MM.1S (cell line): ENCODE data around the gene KCTD2.
A peak's percentile ranks its signal among the peaks of the same experiment; 100 is the strongest.

Source experiments
- DNase-seq: peaks from one replicate; pipeline ENCODE4 v3.0.0-alpha.2; 2015
- H2AFZ ChIP-seq: fragments of 300-600 bp; sonication (generic); 2 replicates; pipeline ENCODE4 v1.6.0; 2016; ENCODE audit warnings: antibody characterized with exemption, low read length
- H3F3A ChIP-seq: fragments of 300-600 bp; sonication (generic); 2 replicates; pipeline ENCODE4 v1.6.1; 2016; ENCODE audit warnings: mild to moderate bottlenecking, antibody characterized with exemption, low read length, moderate library complexity, mixed read lengths; ENCODE audit not compliant: insufficient read depth
- H3K27ac ChIP-seq: fragments of 300-600 bp; sonication (generic); 2 replicates; pipeline ENCODE4 v1.5.1; 2016; ENCODE audit warnings: mild to moderate bottlenecking, low read length
- H3K27me3 ChIP-seq: fragments of 300-600 bp; sonication (generic); replicated peaks from 2 replicates; pipeline ENCODE4 v1.6.0; 2016; ENCODE audit warnings: low read length; ENCODE audit not compliant: insufficient read depth
- H3K36me3 ChIP-seq: fragments of 300-600 bp; sonication (generic); replicated peaks from 2 replicates; pipeline ENCODE4 v1.6.1; 2016; ENCODE audit warnings: mild to moderate bottlenecking, low read length, mixed read lengths; ENCODE audit not compliant: insufficient read depth
- H3K4me1 ChIP-seq: fragments of 300-600 bp; sonication (generic); 2 replicates; pipeline ENCODE4 v1.6.1; 2016; ENCODE audit warnings: low read length, mixed read lengths
- H3K4me2 ChIP-seq: fragments of 300-600 bp; sonication (generic); 2 replicates; pipeline ENCODE4 v1.6.0; 2016; ENCODE audit warnings: low read depth, low read length
- H3K4me3 ChIP-seq: fragments of 300-600 bp; sonication (generic); 2 replicates; pipeline ENCODE4 v1.5.1; 2016; ENCODE audit warnings: low read length, mixed read lengths
- H3K79me2 ChIP-seq: fragments of 300-600 bp; sonication (generic); 2 replicates; pipeline ENCODE4 v1.6.1; 2016; ENCODE audit warnings: mixed run types, low read length, mixed read lengths
- H3K9ac ChIP-seq: fragments of 300-600 bp; sonication (generic); 2 replicates; pipeline ENCODE4 v1.6.1; 2016; ENCODE audit warnings: low read length, mixed read lengths
- H3K9me2 ChIP-seq: fragments of 300-600 bp; sonication (generic); replicated peaks from 2 replicates; pipeline ENCODE4 v1.6.1; 2016; ENCODE audit warnings: mild to moderate bottlenecking, low read length, mixed read lengths; ENCODE audit not compliant: insufficient read depth
- H3K9me3 ChIP-seq: fragments of 300-600 bp; sonication (generic); replicated peaks from 2 replicates; pipeline ENCODE4 v1.6.1; 2016; ENCODE audit warnings: mild to moderate bottlenecking, low read length, mixed read lengths; ENCODE audit not compliant: insufficient read depth
- H4K20me1 ChIP-seq: fragments of 300-600 bp; sonication (generic); 2 replicates; pipeline ENCODE4 v1.6.1; 2016; ENCODE audit warnings: mild to moderate bottlenecking, low read length, moderate library complexity, mixed read lengths; ENCODE audit not compliant: insufficient read depth
- CTCF ChIP-seq: fragments of 300-600 bp; sonication (generic); IDR thresholded peaks from 2 replicates; pipeline ENCODE4 v1.5.1; 2016; ENCODE audit warnings: antibody characterized with exemption, low read length, mixed read lengths
- EZH2 ChIP-seq: fragments of 300-600 bp; sonication (generic); optimal IDR thresholded peaks from 2 replicates; pipeline ENCODE3; 2017; ENCODE audit warnings: low read depth, mild to moderate bottlenecking, antibody characterized with exemption, low read length, mixed read lengths
- EZH2phosphoT487 ChIP-seq: fragments of 300-600 bp; sonication (generic); IDR thresholded peaks from 2 replicates; pipeline ENCODE4 v1.6.1; 2018; ENCODE audit warnings: antibody characterized with exemption, low read length

The KCTD2 gene

GRCh38 chr17:75011401-75012095, 35.5 kb upstream of the KCTD2 start:
- Histone ChIP-seq H3K27me3 (peaks cover 30% of the 10 kb centered on the region), H3K4me3 (no peak overlapping the region; the same call in 1 of the 2 replicates), H4K20me1 (no peaks in the 10 kb centered on the region), H3K36me3 (no peaks in the 10 kb centered on the region), H3F3A (no peaks in the 10 kb centered on the region), H3K79me2 (peaks cover 27% of the 10 kb centered on the region), H3K4me2 (peak overlapping the region; percentile 83; the same call in 1 of the 2 replicates), H3K9me2 (no peaks in the 10 kb centered on the region), H3K27ac (no peak overlapping the region), H3K4me1 (peaks cover 8% of the 10 kb centered on the region), H3K9me3 (no peaks in the 10 kb centered on the region), H3K9ac (no peak overlapping the region), H2AFZ (peak overlapping the region; percentile 71)
- no peak for DNase-seq
- no peak for TF ChIP-seq EZH2
- no peak for TF ChIP-seq EZH2phosphoT487
- TF ChIP-seq CTCF = no peak

- H3K27me3 ChIP-seq = peaks cover 25% of the 10 kb centered on the region
- no peaks in the 10 kb centered on the region for H3K9me2 ChIP-seq
- H4K20me1 ChIP-seq = no peaks in the 10 kb centered on the region
- H3K9ac ChIP-seq = peak overlapping the region; percentile 79; the same call in 1 of the 2 replicates
- DNase-seq = no peak
- no peak overlapping the region for H3K27ac ChIP-seq
- no peaks in the 10 kb centered on the region for H3K36me3 ChIP-seq
- peaks cover 29% of the 10 kb centered on the region for H3K79me2 ChIP-seq
- no peaks in the 10 kb centered on the region for H3F3A ChIP-seq
- H3K4me3 ChIP-seq = peak overlapping the region; percentile 93
- H3K4me2 ChIP-seq = peak overlapping the region; percentile 83
- H3K4me1 ChIP-seq = peaks cover 8% of the 10 kb centered on the region
- no peak for TF ChIP-seq EZH2phosphoT487
- no peak for TF ChIP-seq CTCF
- no peaks in the 10 kb centered on the region for H3K9me3 ChIP-seq
- peak overlapping the region; percentile 71 for H2AFZ ChIP-seq
Observed at GRCh38 chr17:75012096-75012345, 35.0 kb upstream of the KCTD2 start.

GRCh38 chr17:75012346-75013091, 34.5 kb upstream of the KCTD2 start, which contains the start of gene MRPL58:
Gene MRPL58 (plus strand): TSS chr17:75012670. CDS start chr17:75012687, 17 bp downstream.
- Histone ChIP-seq H3K27me3 (peaks cover 20% of the 10 kb centered on the region), H4K20me1 (no peaks in the 10 kb centered on the region), H3K79me2 (peaks cover 29% of the 10 kb centered on the region), H3K9me2 (no peaks in the 10 kb centered on the region), H3K4me1 (peaks cover 8% of the 10 kb centered on the region), H3K9me3 (no peaks in the 10 kb centered on the region), H3K9ac (peak within 1 kb of the TSS; percentile 79), H3K36me3 (no peaks in the 10 kb centered on the region), H2AFZ (peak within 1 kb of the TSS; percentile 71), H3F3A (no peaks in the 10 kb centered on the region), H3K4me3 (peak within 1 kb of the TSS; percentile 93), H3K27ac (no peak within 1 kb of the TSS; the same call in 1 of the 2 replicates), H3K4me2 (peak within 1 kb of the TSS; percentile 91)
- no peak for TF ChIP-seq EZH2
- TF ChIP-seq CTCF = peak; percentile 27; the same call in 1 of the 2 replicates
- DNase-seq = peak; percentile 85
